ENCODE data around the gene CREB5.

GRCh38 chr7:28804157-28804556 lies 391.8 kb downstream of the CREB5 start:
- TF ChIP-seq EZH2 (IDR thresholded peaks at IDR 0.05; ENCODE audit: low read depth) (no peak), CTCF (conservative IDR thresholded peaks at IDR 0.05) (no peak)
